HepG2 (cell line): Measurements from ENCODE around the gene SMYD5. TPM values are rescaled to one million over a fixed set of nuclear protein-coding genes. Genes with fewer than 3 reads are reported as not detected.

Source experiments
- ATF7-NPFF ChIP-seq: sonication (generic); formaldehyde crosslinking; IDR thresholded peaks from 2 replicates; pipeline ENCODE4 v1.8.1; 2023; ENCODE audit warnings: mild to moderate bottlenecking, low read depth, missing genetic modification reagents, moderate library complexity
- ATRX ChIP-seq: sonication (generic); formaldehyde crosslinking; IDR thresholded peaks from 2 replicates; pipeline ENCODE4 v1.4.0; 2020; ENCODE audit warnings: missing genetic modification reagents, borderline replicate concordance
- CERS6 ChIP-seq: sonication (generic); formaldehyde crosslinking; IDR thresholded peaks from 2 replicates; pipeline ENCODE4 v1.5.0; 2020; ENCODE audit warnings: missing genetic modification reagents
- DMAP1 ChIP-seq: IDR thresholded peaks from 2 replicates; pipeline ENCODE4 v1.6.1; 2016
- GFI1 ChIP-seq: sonication (generic); formaldehyde crosslinking; IDR thresholded peaks from 2 replicates; pipeline ENCODE4 v1.5.0; 2020; ENCODE audit warnings: missing genetic modification reagents, mild to moderate bottlenecking, borderline replicate concordance
- IKZF4 ChIP-seq: sonication (generic); formaldehyde crosslinking; IDR thresholded peaks from 2 replicates; pipeline ENCODE4 v1.5.1; 2020; ENCODE audit warnings: borderline replicate concordance, mild to moderate bottlenecking, low read depth, missing genetic modification reagents; ENCODE audit errors: not compliant biosample characterization
- KDM5A ChIP-seq: fragments of 200-600 bp; sonication (generic); IDR thresholded peaks from 2 replicates; pipeline ENCODE4 v1.7.0; 2018; ENCODE audit warnings: antibody characterized with exemption, mild to moderate bottlenecking, low read length, borderline replicate concordance
- KDM5B ChIP-seq: sonication (generic); formaldehyde crosslinking; IDR thresholded peaks from 2 replicates; pipeline ENCODE4 v1.4.0; 2020; ENCODE audit warnings: missing genetic modification reagents, mild to moderate bottlenecking, borderline replicate concordance
- KLF12 ChIP-seq: sonication (generic); formaldehyde crosslinking; IDR thresholded peaks from 2 replicates; pipeline ENCODE4 v1.4.0; 2020; ENCODE audit warnings: missing genetic modification reagents, borderline replicate concordance
- MED1 ChIP-seq: sonication (generic); formaldehyde crosslinking; IDR thresholded peaks from 2 replicates; pipeline ENCODE4 v1.4.0; 2020; ENCODE audit warnings: missing genetic modification reagents
- PHF8 ChIP-seq: sonication (generic); formaldehyde crosslinking; IDR thresholded peaks from 2 replicates; pipeline ENCODE4 v1.5.0; 2020; ENCODE audit warnings: missing genetic modification reagents
- REPIN1 ChIP-seq: sonication (generic); formaldehyde crosslinking; IDR thresholded peaks from 2 replicates; pipeline ENCODE4 v1.8.0; 2022; ENCODE audit warnings: missing genetic modification reagents, low read depth, mild to moderate bottlenecking, borderline replicate concordance
- SP5 ChIP-seq: IDR thresholded peaks from 2 replicates; pipeline ENCODE4 v1.6.1; 2016; ENCODE audit warnings: low read depth, borderline replicate concordance
- TCF12 ChIP-seq, 2 experiments: fragments of 450-650 bp in 1 of 2; sonication (generic) in 1 of 2; formaldehyde crosslinking in 1 of 2; IDR thresholded peaks; 2 replicates each; pipeline versions ENCODE4 v1.6.1 to v1.8.0; 2017 to 2022; ENCODE audit warnings: antibody characterized with exemption in 1 of 2, mild to moderate bottlenecking in 1 of 2, missing genetic modification reagents in 1 of 2, moderate library complexity in 1 of 2
- TCF7L2 ChIP-seq: IDR thresholded peaks from 2 replicates; pipeline ENCODE4 v1.6.1; 2011; ENCODE audit warnings: mild to moderate bottlenecking, low read depth, low read length, moderate library complexity
- THRA ChIP-seq: sonication (generic); formaldehyde crosslinking; IDR thresholded peaks from 2 replicates; pipeline ENCODE4 v1.4.0; 2020; ENCODE audit warnings: missing genetic modification reagents, borderline replicate concordance
- ZBTB3 ChIP-seq: sonication (generic); formaldehyde crosslinking; IDR thresholded peaks from 2 replicates; pipeline ENCODE4 v1.4.0; 2020; ENCODE audit warnings: low read depth, mild to moderate bottlenecking, moderate library complexity, missing genetic modification reagents, borderline replicate concordance
- ZC3H4 ChIP-seq: sonication (generic); formaldehyde crosslinking; IDR thresholded peaks from 2 replicates; pipeline ENCODE4 v1.4.0; 2020; ENCODE audit warnings: missing genetic modification reagents, borderline replicate concordance
- ZFP91 ChIP-seq: sonication (generic); formaldehyde crosslinking; IDR thresholded peaks from 2 replicates; pipeline ENCODE4 v1.9.0; 2022; ENCODE audit warnings: missing genetic modification reagents, mild to moderate bottlenecking, borderline replicate concordance
- ZFX ChIP-seq: sonication (generic); formaldehyde crosslinking; IDR thresholded peaks from 2 replicates; pipeline ENCODE4 v1.4.0; 2020; ENCODE audit warnings: mild to moderate bottlenecking, low read depth, missing genetic modification reagents, moderate library complexity
- ZNF224 ChIP-seq: sonication (generic); formaldehyde crosslinking; IDR thresholded peaks from 2 replicates; pipeline ENCODE4 v1.5.0; 2020; ENCODE audit warnings: mild to moderate bottlenecking, missing genetic modification reagents
- ZNF260 ChIP-seq: sonication (generic); formaldehyde crosslinking; IDR thresholded peaks from 2 replicates; pipeline ENCODE4 v1.4.0; 2020; ENCODE audit warnings: missing genetic modification reagents, low read depth, mild to moderate bottlenecking, borderline replicate concordance
- ZNF34 ChIP-seq: sonication (generic); formaldehyde crosslinking; IDR thresholded peaks from 2 replicates; pipeline ENCODE4 v1.4.0; 2020; ENCODE audit warnings: mild to moderate bottlenecking, missing genetic modification reagents, borderline replicate concordance
- ZNF614 ChIP-seq: IDR thresholded peaks from 2 replicates; pipeline ENCODE4 v1.6.1; 2018; ENCODE audit warnings: missing biosample characterization, missing genetic modification reagents, inconsistent platforms, borderline replicate concordance
- ZNF790 ChIP-seq: sonication (generic); formaldehyde crosslinking; IDR thresholded peaks from 2 replicates; pipeline ENCODE4 v1.8.0; 2022; ENCODE audit warnings: missing genetic modification reagents, mild to moderate bottlenecking, borderline replicate concordance
- ZNF883 ChIP-seq: sonication (generic); formaldehyde crosslinking; IDR thresholded peaks from 2 replicates; pipeline ENCODE4 v1.5.1; 2020; ENCODE audit warnings: mild to moderate bottlenecking, missing genetic modification reagents; ENCODE audit errors: not compliant biosample characterization
- polyA plus RNA-seq, 8 experiments: library from polyadenylated mRNA; depleted of rRNA in 3 of 8; stranded (reverse) in 7 of 8; unstranded in 1 of 8; fragments of >200 nt; fragmentation: Illumina TruSeq in 4 of 8; extraction: Trizol in 4 of 8; gene quantifications; 2 replicates each; pipeline versions ENCODE4 v1.2.1 to v1.2.3, GENCODE V29; 2011 to 2016; ENCODE audit warnings: low read depth in 4 of 8, missing spikeins in 1 of 8, mixed read lengths in 1 of 8; ENCODE audit not compliant: insufficient read depth in 1 of 8
- total RNA-seq, 5 experiments: library from RNA; depleted of rRNA; stranded (reverse); fragments of >200 nt; fragmentation: Illumina TruSeq; extraction: Trizol; gene quantifications; 2 replicates each; pipeline ENCODE4 v1.2.3, GENCODE V29; 2016; ENCODE audit warnings: low read depth in 1 of 5

The SMYD5 gene
- total and polyA plus RNA-seq, 2 of the 13 experiments (the other 11 are each of a cell fraction or from before 2014, with no cell fraction given): 55.8 to 70.4 TPM

GRCh38 chr2:73260338-73260984, 46.4 kb downstream of the SMYD5 start (continued):
- 0 out of 2 replicates have a peak, but pooled peaks have one; percentile 47 for TF ChIP-seq ZNF34 (CRISPR knock-in tag)
- no peak for TF ChIP-seq IKZF4 (CRISPR knock-in tag)
- no peak for TF ChIP-seq ATRX (CRISPR knock-in tag)
- TF ChIP-seq PHF8 (CRISPR knock-in tag): no peak
- TF ChIP-seq ZNF790 (CRISPR knock-in tag): no peak
- TF ChIP-seq DMAP1 (CRISPR knock-in tag): no peak
- TF ChIP-seq THRA (CRISPR knock-in tag): 0 out of 2 replicates have a peak, but pooled peaks have one; percentile 42
- TF ChIP-seq ZNF883 (CRISPR knock-in tag): peak; percentile 19
- peak; percentile 23; the same call in 1 of the 2 replicates for TF ChIP-seq SP5 (CRISPR knock-in tag)
- TF ChIP-seq ZFP91: peak; percentile 44; the same call in 1 of the 2 replicates
- TF ChIP-seq GFI1 (CRISPR knock-in tag): no peak
- no peak for TF ChIP-seq KDM5B (CRISPR knock-in tag)
- no peak for TF ChIP-seq TCF7L2
- TF ChIP-seq ZBTB3 (CRISPR knock-in tag): no peak
- TF ChIP-seq ZNF260 (CRISPR knock-in tag): no peak
- no peak for TF ChIP-seq ATF7-NPFF (CRISPR knock-in tag)
- peak; percentile 49; the same call in 1 of the 2 replicates for TF ChIP-seq REPIN1 (CRISPR knock-in tag)
- TF ChIP-seq MED1 (CRISPR knock-in tag): no peak
- TF ChIP-seq ZNF224 (CRISPR knock-in tag): no peak
- no peak for TF ChIP-seq CERS6 (CRISPR knock-in tag)
- peak; percentile 55; the same call in 1 of the 2 replicates for TF ChIP-seq ZFX
- no peak for TF ChIP-seq TCF12 (IDR thresholded peaks at IDR 0.05)
- TF ChIP-seq TCF12 (CRISPR knock-in tag; IDR thresholded peaks at IDR 0.05): no peak
- TF ChIP-seq ZNF614 (CRISPR knock-in tag): peak; percentile 35; the same call in 1 of the 2 replicates
- TF ChIP-seq KDM5A: no peak
- no peak for TF ChIP-seq ZC3H4
- no peak for TF ChIP-seq KLF12 (CRISPR knock-in tag)
